Measurements from ENCODE around the gene SHMT2.

DNA sequence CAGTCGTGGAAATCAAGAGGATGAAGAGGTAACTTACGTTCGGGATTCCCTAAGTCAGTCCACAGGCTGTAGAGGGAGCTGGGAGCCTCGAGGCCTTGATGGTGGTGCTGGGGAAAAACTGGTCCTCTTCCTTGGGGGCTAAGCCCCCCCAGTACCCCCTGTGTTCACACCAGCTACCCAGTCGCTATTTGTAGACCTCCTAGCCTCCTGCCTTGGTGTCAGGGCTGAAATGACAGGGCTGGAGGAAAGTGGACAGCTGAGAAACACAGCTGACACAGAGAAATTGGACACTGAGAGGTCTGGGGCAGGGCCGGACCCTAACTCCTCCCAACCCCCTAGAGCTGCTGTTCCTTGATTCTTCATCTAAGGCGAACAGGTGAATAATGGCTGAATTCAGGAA is 21.4 kb downstream of the SHMT2 start, which contains the start of gene STAC3:
- TF ChIP-seq, protein P1, sequence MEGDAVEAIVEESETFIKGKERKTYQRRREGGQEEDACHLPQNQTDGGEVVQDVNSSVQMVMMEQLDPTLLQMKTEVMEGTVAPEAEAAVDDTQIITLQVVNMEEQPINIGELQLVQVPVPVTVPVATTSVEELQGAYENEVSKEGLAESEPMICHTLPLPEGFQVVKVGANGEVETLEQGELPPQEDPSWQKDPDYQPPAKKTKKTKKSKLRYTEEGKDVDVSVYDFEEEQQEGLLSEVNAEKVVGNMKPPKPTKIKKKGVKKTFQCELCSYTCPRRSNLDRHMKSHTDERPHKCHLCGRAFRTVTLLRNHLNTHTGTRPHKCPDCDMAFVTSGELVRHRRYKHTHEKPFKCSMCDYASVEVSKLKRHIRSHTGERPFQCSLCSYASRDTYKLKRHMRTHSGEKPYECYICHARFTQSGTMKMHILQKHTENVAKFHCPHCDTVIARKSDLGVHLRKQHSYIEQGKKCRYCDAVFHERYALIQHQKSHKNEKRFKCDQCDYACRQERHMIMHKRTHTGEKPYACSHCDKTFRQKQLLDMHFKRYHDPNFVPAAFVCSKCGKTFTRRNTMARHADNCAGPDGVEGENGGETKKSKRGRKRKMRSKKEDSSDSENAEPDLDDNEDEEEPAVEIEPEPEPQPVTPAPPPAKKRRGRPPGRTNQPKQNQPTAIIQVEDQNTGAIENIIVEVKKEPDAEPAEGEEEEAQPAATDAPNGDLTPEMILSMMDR (IDR thresholded peaks at IDR 0.05) = no peak
- TF ChIP-seq POLR2A (IDR thresholded peaks at IDR 0.05) = no peak
